Mesothelial cell of epicardium (in vitro differentiated cells): ENCODE data around the gene RAD51AP1. TPM values are rescaled to one million over a fixed set of nuclear protein-coding genes. Genes with fewer than 3 reads are reported as not detected.

Experiments used
- DNase-seq, 2 experiments: peaks; one replicate each; pipeline ENCODE4 v3.0.0; 2021; ENCODE audit warnings: low spot score in 2 of 2; ENCODE audit not compliant: unreplicated experiment in 2 of 2
- H3K27ac Mint-ChIP-seq: 2 replicates; pipeline ENCODE4 v1.8.0; 2021; ENCODE audit warnings: mixed read lengths
- H3K27me3 Mint-ChIP-seq: 2 replicates; pipeline ENCODE4 v1.8.0; 2021; ENCODE audit warnings: low read depth, mixed read lengths
- H3K36me3 Mint-ChIP-seq: 2 replicates; pipeline ENCODE4 v1.8.0; 2021; ENCODE audit warnings: mixed read lengths
- H3K4me1 Mint-ChIP-seq: 2 replicates; pipeline ENCODE4 v1.8.0; 2021; ENCODE audit warnings: mixed read lengths
- H3K4me3 Mint-ChIP-seq: 2 replicates; pipeline ENCODE4 v1.8.0; 2021; ENCODE audit warnings: mild to moderate bottlenecking, moderate library complexity, mixed read lengths
- H3K9me3 Mint-ChIP-seq: 2 replicates; pipeline ENCODE4 v1.8.0; 2021; ENCODE audit warnings: mixed read lengths
- total RNA-seq: library from RNA; stranded (reverse); gene quantifications from 3 replicates; pipeline ENCODE4 v1.2.1, GENCODE V29; 2021
- TF ChIP-seq, protein P1 (sequence below): fragments of 200-600 bp; sonication (generic); IDR thresholded peaks from one replicate; pipeline ENCODE4 v1.5.0; 2021; ENCODE audit warnings: antibody characterized with exemption; ENCODE audit not compliant: unreplicated experiment

Gene RAD51AP1
- total RNA-seq, 1 donor from 2014 or later: 17.3 TPM

DNA sequence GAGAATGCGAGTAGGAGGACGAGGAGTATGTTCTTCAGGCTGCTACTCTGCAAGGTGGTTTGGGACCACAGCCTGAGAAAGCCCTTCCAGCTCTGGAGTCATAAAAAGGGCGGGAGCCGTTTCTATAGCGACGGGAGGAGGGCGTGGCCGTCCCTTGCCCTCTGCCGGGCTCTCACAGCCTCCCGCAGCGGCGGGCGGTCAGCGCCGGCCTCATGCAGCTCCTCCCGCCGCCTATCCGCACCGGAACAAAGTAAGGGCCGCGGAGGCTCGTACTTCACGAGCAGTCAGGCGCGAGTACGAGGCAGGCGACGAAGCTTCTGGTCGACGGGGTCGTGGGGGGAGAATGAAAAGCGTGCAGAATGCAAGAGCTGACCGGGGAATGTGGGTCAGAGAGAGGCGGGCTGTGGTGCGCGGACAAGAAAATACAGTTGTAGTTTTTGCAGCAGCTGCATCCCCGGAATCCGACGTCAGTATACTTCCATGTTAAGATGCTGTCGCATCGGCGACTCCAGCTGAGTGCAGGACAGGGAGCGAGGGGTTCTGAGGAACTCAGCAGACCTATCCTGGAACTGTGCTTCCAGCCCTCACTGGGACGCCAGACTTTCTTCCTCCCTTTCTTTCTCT lies 23.5 kb downstream of the RAD51AP1 start, which contains the start of gene DYRK4:
TSS of gene DYRK4 (plus strand) at position 175 of the 624 bp plus-strand sequence. CDS start at position 213, 38 bp downstream.
- H3K4me3 Mint-ChIP-seq: peak within 1 kb of the TSS; percentile 70

DNA sequence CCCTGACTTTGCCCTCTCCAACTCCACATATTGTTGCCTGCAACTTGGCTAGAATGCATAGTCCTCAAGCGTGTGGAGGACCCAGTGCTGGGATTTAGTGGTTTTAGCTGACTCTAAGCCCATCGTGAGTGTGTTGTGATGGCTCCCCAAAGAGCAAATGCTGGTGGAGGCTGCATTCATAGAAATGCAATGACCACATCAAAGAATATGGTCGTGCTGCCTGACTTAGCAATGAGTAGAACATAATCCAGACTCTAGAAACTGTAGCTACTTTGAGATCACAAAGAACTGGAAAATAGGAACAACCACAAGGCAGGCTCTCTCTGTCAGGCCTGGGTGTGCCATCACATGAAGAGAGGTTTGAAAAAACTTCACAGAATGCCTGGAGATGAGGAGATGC lies 24.6 kb downstream of the RAD51AP1 start:
- H3K4me3 Mint-ChIP-seq: no peak overlapping the region
- peaks cover 42% of the 10 kb centered on the region for H3K27me3 Mint-ChIP-seq
- TF ChIP-seq, protein P1, sequence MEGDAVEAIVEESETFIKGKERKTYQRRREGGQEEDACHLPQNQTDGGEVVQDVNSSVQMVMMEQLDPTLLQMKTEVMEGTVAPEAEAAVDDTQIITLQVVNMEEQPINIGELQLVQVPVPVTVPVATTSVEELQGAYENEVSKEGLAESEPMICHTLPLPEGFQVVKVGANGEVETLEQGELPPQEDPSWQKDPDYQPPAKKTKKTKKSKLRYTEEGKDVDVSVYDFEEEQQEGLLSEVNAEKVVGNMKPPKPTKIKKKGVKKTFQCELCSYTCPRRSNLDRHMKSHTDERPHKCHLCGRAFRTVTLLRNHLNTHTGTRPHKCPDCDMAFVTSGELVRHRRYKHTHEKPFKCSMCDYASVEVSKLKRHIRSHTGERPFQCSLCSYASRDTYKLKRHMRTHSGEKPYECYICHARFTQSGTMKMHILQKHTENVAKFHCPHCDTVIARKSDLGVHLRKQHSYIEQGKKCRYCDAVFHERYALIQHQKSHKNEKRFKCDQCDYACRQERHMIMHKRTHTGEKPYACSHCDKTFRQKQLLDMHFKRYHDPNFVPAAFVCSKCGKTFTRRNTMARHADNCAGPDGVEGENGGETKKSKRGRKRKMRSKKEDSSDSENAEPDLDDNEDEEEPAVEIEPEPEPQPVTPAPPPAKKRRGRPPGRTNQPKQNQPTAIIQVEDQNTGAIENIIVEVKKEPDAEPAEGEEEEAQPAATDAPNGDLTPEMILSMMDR: no peak
- H3K36me3 Mint-ChIP-seq: no peaks in the 10 kb centered on the region
- DNase-seq: no peak
- H3K4me1 Mint-ChIP-seq: peaks cover 9% of the 10 kb centered on the region
- no peak overlapping the region for H3K27ac Mint-ChIP-seq
- H3K9me3 Mint-ChIP-seq: no peaks in the 10 kb centered on the region

More for the DNA sequence above, 23.5 kb downstream of the RAD51AP1 start, which contains the start of gene DYRK4:
- TF ChIP-seq, protein P1: no peak
- H3K9me3 Mint-ChIP-seq: no peaks in the 10 kb centered on the region
- H3K27ac Mint-ChIP-seq: no peak within 1 kb of the TSS
- peaks cover 42% of the 10 kb centered on the region for H3K27me3 Mint-ChIP-seq
- H3K4me1 Mint-ChIP-seq: peaks cover 9% of the 10 kb centered on the region
- DNase-seq: peak; percentile 44 to 68
- no peaks in the 10 kb centered on the region for H3K36me3 Mint-ChIP-seq

DNA sequence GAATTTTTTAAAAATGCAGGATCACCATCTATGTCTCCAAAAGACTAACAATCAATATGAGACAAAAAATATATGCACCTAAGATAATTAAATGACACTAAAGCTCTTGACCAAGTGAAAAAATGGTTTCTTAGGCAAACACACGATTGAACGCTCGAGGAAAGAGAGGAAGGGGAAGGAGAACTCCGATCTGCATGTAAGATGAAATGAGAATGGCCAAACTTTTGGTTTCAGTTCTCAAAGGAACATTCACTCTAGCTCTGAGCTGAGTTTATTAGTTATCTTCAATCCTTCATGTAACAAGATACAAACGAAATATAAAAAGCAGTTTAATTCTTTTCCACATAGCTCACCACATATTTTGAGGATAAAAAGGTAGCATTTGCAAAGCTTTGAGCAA lies 26.1 kb downstream of the RAD51AP1 start:
- H3K4me3 Mint-ChIP-seq: no peak overlapping the region
- H3K27me3 Mint-ChIP-seq: peaks cover 42% of the 10 kb centered on the region
- no peaks in the 10 kb centered on the region for H3K36me3 Mint-ChIP-seq
- no peak overlapping the region for H3K27ac Mint-ChIP-seq
- no peaks in the 10 kb centered on the region for H3K9me3 Mint-ChIP-seq
- DNase-seq: no peak
- peaks cover 9% of the 10 kb centered on the region for H3K4me1 Mint-ChIP-seq
- TF ChIP-seq, protein P1: no peak

DNA sequence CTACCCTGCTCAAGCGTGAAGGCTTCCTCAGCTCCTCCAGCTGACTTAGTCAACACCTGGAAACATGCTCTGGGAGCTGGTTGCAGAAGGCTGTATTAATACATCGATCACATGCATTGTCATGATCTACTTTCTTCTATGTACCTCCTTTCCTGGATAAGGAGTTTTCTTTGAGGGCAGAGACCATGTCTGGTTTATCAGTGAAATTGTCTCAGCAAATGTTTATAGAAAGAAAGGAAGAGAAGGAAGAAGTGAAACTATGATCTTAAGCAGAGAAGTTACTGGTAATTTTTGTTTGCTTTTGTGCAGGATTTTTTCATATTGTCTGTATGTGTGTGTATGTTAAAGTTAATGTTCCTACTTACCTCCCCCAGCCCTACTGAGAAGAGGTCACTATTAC lies 27.8 kb downstream of the RAD51AP1 start:
- H3K27ac Mint-ChIP-seq: no peak overlapping the region
- H3K36me3 Mint-ChIP-seq: no peaks in the 10 kb centered on the region
- H3K4me1 Mint-ChIP-seq: peaks cover 9% of the 10 kb centered on the region
- H3K9me3 Mint-ChIP-seq: no peaks in the 10 kb centered on the region
- H3K4me3 Mint-ChIP-seq: no peak overlapping the region
- TF ChIP-seq, protein P1: no peak
- DNase-seq: no peak
- peaks cover 42% of the 10 kb centered on the region for H3K27me3 Mint-ChIP-seq

DNA sequence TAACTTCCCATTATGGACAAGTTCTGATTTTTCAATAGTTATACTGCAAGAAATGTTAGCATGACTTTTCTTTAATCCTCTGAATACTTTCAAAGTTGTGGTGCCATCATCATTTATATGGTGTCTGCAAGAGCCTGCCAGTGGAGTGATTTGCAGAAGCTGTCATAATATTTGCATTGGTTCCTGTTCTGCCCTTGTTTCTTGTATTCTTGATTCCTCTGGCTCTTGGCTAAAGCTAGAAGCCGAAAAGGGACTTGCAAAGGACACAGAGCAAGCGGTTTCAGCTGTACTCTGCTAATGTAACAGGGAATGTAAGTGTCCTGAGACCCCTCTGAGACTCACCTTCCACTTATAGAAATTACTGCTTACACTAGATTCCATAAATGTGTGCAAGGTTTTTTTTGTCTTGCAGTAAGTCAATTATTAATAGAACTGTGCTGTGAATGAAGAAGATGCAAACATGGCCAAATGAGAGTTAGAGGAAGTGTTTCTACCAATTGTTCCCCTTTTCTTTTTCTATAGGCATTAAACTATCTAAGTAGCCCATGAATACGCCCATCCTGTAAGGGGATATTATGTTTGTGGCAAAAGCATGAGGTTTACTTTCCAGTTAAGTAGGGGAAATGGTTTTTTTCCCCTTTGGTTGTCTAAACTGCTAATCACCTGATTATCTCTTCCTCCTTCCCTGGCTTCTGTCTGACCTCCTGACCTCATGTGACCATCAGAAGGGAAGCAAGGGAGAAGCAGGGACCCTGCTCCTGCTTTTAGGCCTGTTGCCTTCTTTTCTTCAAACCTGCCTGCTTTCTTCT lies 28.6 kb downstream of the RAD51AP1 start:
- no peaks in the 10 kb centered on the region for H3K9me3 Mint-ChIP-seq
- H3K27me3 Mint-ChIP-seq: peaks cover 37% of the 10 kb centered on the region
- no peak overlapping the region for H3K4me3 Mint-ChIP-seq
- no peak overlapping the region for H3K27ac Mint-ChIP-seq
- H3K4me1 Mint-ChIP-seq: peaks cover 3% of the 10 kb centered on the region
- H3K36me3 Mint-ChIP-seq: no peaks in the 10 kb centered on the region
- TF ChIP-seq, protein P1: no peak
- DNase-seq: no peak
